Measurements from ENCODE around the gene COL6A1. TPM values are rescaled to one million over a fixed set of nuclear protein-coding genes. Genes with fewer than 3 reads are reported as not detected.

The COL6A1 gene
- total RNA-seq, 1 donor from 2014 or later: 12.9 TPM

- FAIRE-seq: no peak
- TF ChIP-seq, protein P1, sequence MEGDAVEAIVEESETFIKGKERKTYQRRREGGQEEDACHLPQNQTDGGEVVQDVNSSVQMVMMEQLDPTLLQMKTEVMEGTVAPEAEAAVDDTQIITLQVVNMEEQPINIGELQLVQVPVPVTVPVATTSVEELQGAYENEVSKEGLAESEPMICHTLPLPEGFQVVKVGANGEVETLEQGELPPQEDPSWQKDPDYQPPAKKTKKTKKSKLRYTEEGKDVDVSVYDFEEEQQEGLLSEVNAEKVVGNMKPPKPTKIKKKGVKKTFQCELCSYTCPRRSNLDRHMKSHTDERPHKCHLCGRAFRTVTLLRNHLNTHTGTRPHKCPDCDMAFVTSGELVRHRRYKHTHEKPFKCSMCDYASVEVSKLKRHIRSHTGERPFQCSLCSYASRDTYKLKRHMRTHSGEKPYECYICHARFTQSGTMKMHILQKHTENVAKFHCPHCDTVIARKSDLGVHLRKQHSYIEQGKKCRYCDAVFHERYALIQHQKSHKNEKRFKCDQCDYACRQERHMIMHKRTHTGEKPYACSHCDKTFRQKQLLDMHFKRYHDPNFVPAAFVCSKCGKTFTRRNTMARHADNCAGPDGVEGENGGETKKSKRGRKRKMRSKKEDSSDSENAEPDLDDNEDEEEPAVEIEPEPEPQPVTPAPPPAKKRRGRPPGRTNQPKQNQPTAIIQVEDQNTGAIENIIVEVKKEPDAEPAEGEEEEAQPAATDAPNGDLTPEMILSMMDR (IDR thresholded peaks at IDR 0.05; ENCODE audit: insufficient read depth, low read length, severe bottlenecking): no peak
- Histone ChIP-seq H3K36me3 (ENCODE audit: control insufficient read depth, insufficient read depth, low read length) (no peaks in the 10 kb centered on the region), H3K4me3 (ENCODE audit: low read depth, low read length) (no peak overlapping the region), H3K27me3 (ENCODE audit: control insufficient read depth, insufficient read depth, low read length) (no peaks in the 10 kb centered on the region)
- no peak for DNase-seq (ENCODE audit: low read depth)
Observed at GRCh38 chr21:45937721-45938452, 43.7 kb upstream of the COL6A1 start.

GRCh38 chr21:45938453-45938755 lies 43.2 kb upstream of the COL6A1 start:
- Histone ChIP-seq H3K4me3 (ENCODE audit: low read depth, low read length) (no peak overlapping the region), H3K36me3 (ENCODE audit: control insufficient read depth, insufficient read depth, low read length) (no peaks in the 10 kb centered on the region), H3K27me3 (ENCODE audit: control insufficient read depth, insufficient read depth, low read length) (no peaks in the 10 kb centered on the region)
- TF ChIP-seq, protein P1 (IDR thresholded peaks at IDR 0.05; ENCODE audit: insufficient read depth, low read length, severe bottlenecking): no peak
- FAIRE-seq: no peak
- no peak for DNase-seq (ENCODE audit: low read depth)

DNA sequence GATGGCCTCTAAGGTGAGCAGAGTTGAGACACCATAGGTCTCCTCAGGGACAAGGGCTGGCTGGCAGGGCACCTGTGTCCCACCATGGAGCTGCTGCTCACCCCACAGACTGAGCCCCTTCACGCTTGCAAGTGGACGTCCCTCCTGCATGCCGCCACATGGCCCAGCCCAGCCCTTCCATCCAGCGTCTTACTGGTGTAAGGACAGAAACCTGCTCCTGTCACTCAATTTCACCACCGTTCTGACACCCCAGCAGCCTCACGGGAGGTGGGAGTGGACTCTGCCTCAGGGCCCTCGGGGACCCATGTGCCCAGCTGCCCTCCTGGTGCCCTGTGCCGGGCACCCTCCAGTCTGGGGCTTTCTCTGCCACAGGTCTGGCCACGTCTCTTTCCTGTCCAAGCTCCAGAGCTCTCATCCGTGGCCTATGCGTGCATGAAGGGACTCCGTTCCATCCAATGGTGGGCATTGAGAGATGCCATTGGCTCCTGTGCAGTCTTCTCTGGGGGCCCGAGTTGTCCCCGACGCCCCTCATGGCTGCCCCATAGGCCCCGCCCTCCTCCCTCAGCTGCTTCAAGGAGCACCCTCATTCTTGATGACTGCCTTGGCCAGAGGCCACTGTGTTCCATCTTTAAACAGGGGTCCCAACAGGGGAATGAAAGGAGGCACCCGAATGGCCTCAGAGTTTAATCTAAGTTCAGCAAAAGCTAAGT lies 42.6 kb upstream of the COL6A1 start:
- FAIRE-seq (no peak), DNase-seq (ENCODE audit: low read depth) (no peak)
- Histone ChIP-seq H3K36me3 (ENCODE audit: control insufficient read depth, insufficient read depth, low read length) (no peaks in the 10 kb centered on the region), H3K4me3 (ENCODE audit: low read depth, low read length) (no peak overlapping the region), H3K27me3 (ENCODE audit: control insufficient read depth, insufficient read depth, low read length) (no peaks in the 10 kb centered on the region)
- TF ChIP-seq, protein P1 (IDR thresholded peaks at IDR 0.05; ENCODE audit: insufficient read depth, low read length, severe bottlenecking): no peak

DNA sequence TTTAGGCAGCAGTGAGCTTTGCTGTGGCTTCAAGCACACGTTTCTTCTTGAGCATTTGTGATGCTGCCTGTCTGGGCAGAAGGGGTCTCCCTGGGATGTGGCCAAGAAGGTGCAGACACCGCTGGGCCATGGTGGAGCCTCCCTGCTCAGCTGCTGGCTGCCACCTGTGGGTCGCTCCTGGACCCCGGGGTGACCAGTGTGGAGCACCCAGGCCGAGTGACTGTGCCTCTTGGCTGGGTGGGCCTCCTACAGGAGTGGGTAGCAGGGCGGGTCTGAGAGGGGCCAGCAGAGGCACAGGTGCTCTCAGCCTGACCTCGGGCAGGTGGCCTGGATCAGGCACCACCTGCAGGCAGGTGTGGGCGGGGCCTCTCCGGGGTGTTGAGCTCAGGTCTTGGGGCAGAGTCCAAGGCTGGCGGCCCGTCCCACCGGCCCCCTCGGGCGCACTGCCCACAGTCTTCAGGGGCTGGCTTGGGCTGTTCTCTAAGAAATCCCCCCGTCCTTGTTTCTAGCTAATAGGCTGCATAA lies 42.0 kb upstream of the COL6A1 start:
- DNase-seq (ENCODE audit: low read depth): no peak
- Histone ChIP-seq H3K36me3 (ENCODE audit: control insufficient read depth, insufficient read depth, low read length) (no peaks in the 10 kb centered on the region), H3K4me3 (ENCODE audit: low read depth, low read length) (no peak overlapping the region), H3K27me3 (ENCODE audit: control insufficient read depth, insufficient read depth, low read length) (no peaks in the 10 kb centered on the region)
- TF ChIP-seq, protein P1 (IDR thresholded peaks at IDR 0.05; ENCODE audit: insufficient read depth, low read length, severe bottlenecking): no peak
- no peak for FAIRE-seq

DNA sequence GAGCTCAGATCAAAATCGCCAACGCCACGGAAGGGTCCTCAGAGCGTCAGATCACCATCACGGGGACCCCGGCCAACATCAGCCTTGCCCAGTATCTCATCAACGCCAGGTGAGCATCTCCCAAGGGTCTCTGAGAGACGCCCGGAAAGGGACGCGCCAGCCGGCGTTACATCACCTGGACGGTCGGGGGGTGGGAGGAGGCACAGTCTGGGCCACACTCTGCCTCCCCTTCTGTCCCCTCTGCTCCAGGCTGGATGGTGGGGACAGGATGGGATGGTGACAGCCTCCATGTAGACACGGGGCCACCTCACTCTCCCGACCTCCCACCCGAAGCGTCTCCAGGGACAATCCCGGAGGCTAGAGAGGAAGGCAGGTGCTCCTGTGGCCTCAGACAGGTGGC lies 41.5 kb upstream of the COL6A1 start:
- TF ChIP-seq, protein P1 (IDR thresholded peaks at IDR 0.05; ENCODE audit: insufficient read depth, low read length, severe bottlenecking): no peak
- Histone ChIP-seq H3K4me3 (ENCODE audit: low read depth, low read length) (no peak overlapping the region), H3K27me3 (ENCODE audit: control insufficient read depth, insufficient read depth, low read length) (no peaks in the 10 kb centered on the region), H3K36me3 (ENCODE audit: control insufficient read depth, insufficient read depth, low read length) (no peaks in the 10 kb centered on the region)
- FAIRE-seq: no peak
- no peak for DNase-seq (ENCODE audit: low read depth)

All from bronchial epithelial cell (primary cell).